Neuron (in vitro differentiated cells): ENCODE data around the gene BFSP2.
"Not testable (repeated sequence)": the region's sequence is repeated elsewhere in the genome, so short reads cannot be mapped to it uniquely, and the experiment has no call there.

Experiments used
- H2AFZ ChIP-seq: one replicate; pipeline ENCODE4 v1.6.1; 2013; ENCODE audit warnings: low read depth, mild to moderate bottlenecking, inconsistent platforms, low read length, moderate library complexity
- H3K27me3 ChIP-seq: one replicate; pipeline ENCODE4 v1.6.1; 2013; ENCODE audit warnings: low read length; ENCODE audit not compliant: insufficient read depth
- H3K36me3 ChIP-seq: one replicate; pipeline ENCODE4 v1.6.1; 2013; ENCODE audit warnings: low read length; ENCODE audit not compliant: insufficient read depth
- H3K4me1 ChIP-seq: one replicate; pipeline ENCODE4 v1.6.1; 2013; ENCODE audit warnings: low read length; ENCODE audit not compliant: insufficient read depth
- H3K4me3 ChIP-seq: 2 replicates; pipeline ENCODE4 v1.5.1; 2013; ENCODE audit warnings: mild to moderate bottlenecking, low read length, moderate library complexity
- H3K9me3 ChIP-seq: one replicate; pipeline ENCODE4 v1.6.1; 2013; ENCODE audit warnings: low read length

Gene BFSP2

GRCh38 chr3:133509488-133509887 lies 109.6 kb downstream of the BFSP2 start:
- Histone ChIP-seq H3K9me3 (no peaks in the 10 kb centered on the region), H3K4me3 (no peak overlapping the region), H3K27me3 (peaks cover 2% of the 10 kb centered on the region), H3K36me3 (no peaks in the 10 kb centered on the region), H3K4me1 (no peaks in the 10 kb centered on the region), H2AFZ (no peak overlapping the region)

GRCh38 chr3:133512416-133513089 lies 112.7 kb downstream of the BFSP2 start:
- Histone ChIP-seq H3K4me3 (no peak overlapping the region), H2AFZ (no peak overlapping the region), H3K36me3 (no peaks in the 10 kb centered on the region), H3K4me1 (no peaks in the 10 kb centered on the region), H3K27me3 (peaks cover 2% of the 10 kb centered on the region), H3K9me3 (no peaks in the 10 kb centered on the region)

- Histone ChIP-seq H3K27me3 (no peaks in the 10 kb centered on the region), H3K4me1 (no peaks in the 10 kb centered on the region), H3K9me3 (no peaks in the 10 kb centered on the region), H3K4me3 (no peak overlapping the region), H2AFZ (no peak overlapping the region), H3K36me3 (no peaks in the 10 kb centered on the region)
Measured at GRCh38 chr3:133514418-133514817, 114.6 kb downstream of the BFSP2 start.

GRCh38 chr3:133515127-133515526 lies 115.3 kb downstream of the BFSP2 start:
- Histone ChIP-seq H3K36me3 (no peaks in the 10 kb centered on the region), H2AFZ (no peak overlapping the region), H3K4me3 (no peak overlapping the region), H3K4me1 (no peaks in the 10 kb centered on the region), H3K27me3 (no peaks in the 10 kb centered on the region), H3K9me3 (no peaks in the 10 kb centered on the region)

GRCh38 chr3:133520286-133520685 lies 120.4 kb downstream of the BFSP2 start:
- no peak overlapping the region for H3K4me3 ChIP-seq
- no peaks in the 10 kb centered on the region for H3K27me3 ChIP-seq
- H3K36me3 ChIP-seq = no peaks in the 10 kb centered on the region
- H3K9me3 ChIP-seq = no peaks in the 10 kb centered on the region
- no peaks in the 10 kb centered on the region for H3K4me1 ChIP-seq
- no peak overlapping the region for H2AFZ ChIP-seq

GRCh38 chr3:133520938-133521337 lies 121.1 kb downstream of the BFSP2 start:
- not testable (repeated sequence) for H3K27me3 ChIP-seq, H3K36me3 ChIP-seq, H3K9me3 ChIP-seq, H3K4me1 ChIP-seq, H2AFZ ChIP-seq, H3K4me3 ChIP-seq

- H3K36me3 ChIP-seq = no peaks in the 10 kb centered on the region
- H2AFZ ChIP-seq = no peak overlapping the region
- no peak overlapping the region for H3K4me3 ChIP-seq
- no peaks in the 10 kb centered on the region for H3K4me1 ChIP-seq
- H3K9me3 ChIP-seq = no peaks in the 10 kb centered on the region
- no peaks in the 10 kb centered on the region for H3K27me3 ChIP-seq
Measured at GRCh38 chr3:133521946-133522345, 122.1 kb downstream of the BFSP2 start.

- H3K9me3 ChIP-seq, H3K4me1 ChIP-seq, H3K4me3 ChIP-seq, H2AFZ ChIP-seq, H3K27me3 ChIP-seq, H3K36me3 ChIP-seq: not testable (repeated sequence)
Measured at GRCh38 chr3:133523758-133524157, 123.9 kb downstream of the BFSP2 start.
